ENCODE results near the gene ANKRD12. TPM values are rescaled to one million over a fixed set of nuclear protein-coding genes. Genes with fewer than 3 reads are reported as not detected.

The ANKRD12 gene
- total RNA-seq, 1 donor from 2014 or later, result 53.3 TPM

DNA sequence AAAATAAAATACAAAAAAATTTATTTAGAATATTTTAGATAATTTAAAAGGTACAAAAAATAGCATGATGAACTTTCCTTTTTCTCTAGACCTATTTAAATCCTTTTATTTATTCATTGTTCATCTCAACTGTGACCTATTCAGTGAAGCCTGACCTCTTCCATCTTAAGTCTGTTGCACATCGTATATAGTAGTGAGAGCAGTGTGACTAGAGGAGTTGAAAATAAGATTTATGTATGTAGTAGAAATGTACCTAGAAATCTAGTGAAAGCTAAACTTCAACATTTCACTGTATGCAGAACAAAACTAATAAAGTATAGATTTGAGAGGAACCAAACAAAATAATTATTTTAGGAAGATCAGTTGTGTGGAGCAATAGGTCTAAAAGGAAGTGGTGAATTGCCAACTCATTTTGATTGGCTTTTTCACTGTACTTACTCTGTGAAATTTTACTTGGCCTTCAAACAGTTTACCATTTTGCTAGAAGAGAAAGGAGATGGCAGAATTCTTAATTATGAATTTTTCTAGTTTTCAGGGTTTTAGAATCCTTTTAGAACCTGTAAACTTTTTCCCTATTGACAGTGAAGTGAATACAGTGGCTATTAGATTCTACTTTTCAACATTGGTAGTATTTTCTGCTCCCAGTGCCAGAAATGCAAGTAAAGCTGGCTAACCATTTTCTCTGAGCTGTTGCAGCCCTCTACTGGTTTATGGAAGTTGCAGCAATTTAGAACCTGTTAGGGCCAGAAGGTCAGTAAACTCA, 11.0 kb downstream of the ANKRD12 start:
- Mint-ChIP-seq H3K27me3 (no peaks in the 10 kb centered on the region), H3K27ac (peak overlapping the region; percentile 1), H3K4me1 (ENCODE audit: low read depth) (peaks cover 7% of the 10 kb centered on the region), H3K4me3 (ENCODE audit: low read depth) (no peak overlapping the region), H3K9me3 (ENCODE audit: low read depth) (no peaks in the 10 kb centered on the region), H3K36me3 (ENCODE audit: insufficient read depth) (no peaks in the 10 kb centered on the region)
- DNase-seq (ENCODE audit: low spot score, unreplicated experiment), result no peak
- peak; percentile 66 for TF ChIP-seq CTCF (IDR thresholded peaks at IDR 0.05; ENCODE audit: unreplicated experiment)

DNA sequence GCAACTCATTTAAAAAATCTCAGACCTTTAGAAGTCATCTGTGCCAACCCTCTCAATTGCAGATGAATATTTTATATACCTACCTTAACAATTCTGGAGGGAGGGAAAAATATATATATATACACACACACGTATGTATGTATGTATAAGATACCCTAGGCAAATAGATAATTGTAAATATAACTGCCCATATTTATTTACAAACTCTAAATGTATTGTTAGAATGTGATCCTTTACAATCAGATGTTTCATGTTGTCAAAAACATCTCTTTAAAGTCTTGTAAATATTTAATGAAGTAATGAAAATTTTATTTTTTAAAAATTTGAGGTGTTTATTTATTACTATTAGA, 11.6 kb downstream of the ANKRD12 start:
- Mint-ChIP-seq H3K27ac (no peak overlapping the region), H3K9me3 (ENCODE audit: low read depth) (no peaks in the 10 kb centered on the region), H3K27me3 (no peaks in the 10 kb centered on the region), H3K4me1 (ENCODE audit: low read depth) (peaks cover 9% of the 10 kb centered on the region), H3K36me3 (ENCODE audit: insufficient read depth) (no peaks in the 10 kb centered on the region), H3K4me3 (ENCODE audit: low read depth) (no peak overlapping the region)
- TF ChIP-seq CTCF (IDR thresholded peaks at IDR 0.05; ENCODE audit: unreplicated experiment), result no peak
- DNase-seq (ENCODE audit: low spot score, unreplicated experiment), result no peak

DNA sequence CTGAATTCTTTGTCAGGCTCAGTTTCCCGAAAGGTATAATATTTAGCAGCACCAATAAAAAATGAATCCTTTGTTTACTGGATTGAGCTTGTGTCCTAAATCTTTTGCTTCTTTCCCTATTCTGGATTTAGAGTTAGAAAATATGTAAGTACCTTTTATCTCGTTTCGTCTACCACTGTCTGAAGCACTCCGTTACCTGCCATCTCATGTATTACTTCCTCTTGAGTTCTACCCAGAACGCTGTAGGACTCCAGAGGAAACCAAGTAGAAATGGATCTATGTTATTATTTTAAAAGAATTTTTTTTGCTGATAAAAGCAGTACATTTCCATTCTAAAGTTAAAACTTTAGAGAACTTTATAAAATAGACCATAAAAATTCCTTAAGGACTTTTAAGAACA, 13.5 kb downstream of the ANKRD12 start:
- no peak overlapping the region for H3K4me3 Mint-ChIP-seq (ENCODE audit: low read depth)
- no peaks in the 10 kb centered on the region for H3K36me3 Mint-ChIP-seq (ENCODE audit: insufficient read depth)
- TF ChIP-seq CTCF (IDR thresholded peaks at IDR 0.05; ENCODE audit: unreplicated experiment), result no peak
- H3K9me3 Mint-ChIP-seq (ENCODE audit: low read depth), result no peaks in the 10 kb centered on the region
- no peaks in the 10 kb centered on the region for H3K27me3 Mint-ChIP-seq
- peaks cover 12% of the 10 kb centered on the region for H3K4me1 Mint-ChIP-seq (ENCODE audit: low read depth)
- H3K27ac Mint-ChIP-seq, result no peak overlapping the region
- no peak for DNase-seq (ENCODE audit: low spot score, unreplicated experiment)

GRCh38 chr18:9153256-9153655, 16.7 kb downstream of the ANKRD12 start:
- Mint-ChIP-seq H3K9me3 (ENCODE audit: low read depth) (no peaks in the 10 kb centered on the region), H3K4me1 (ENCODE audit: low read depth) (peaks cover 16% of the 10 kb centered on the region), H3K4me3 (ENCODE audit: low read depth) (no peak overlapping the region), H3K27me3 (no peaks in the 10 kb centered on the region), H3K27ac (no peak overlapping the region), H3K36me3 (ENCODE audit: insufficient read depth) (no peaks in the 10 kb centered on the region)
- no peak for DNase-seq (ENCODE audit: low spot score, unreplicated experiment)
- no peak for TF ChIP-seq CTCF (IDR thresholded peaks at IDR 0.05; ENCODE audit: unreplicated experiment)

- TF ChIP-seq CTCF (IDR thresholded peaks at IDR 0.05; ENCODE audit: unreplicated experiment), result no peak
- Mint-ChIP-seq H3K36me3 (ENCODE audit: insufficient read depth) (peaks cover 3% of the 10 kb centered on the region), H3K4me1 (ENCODE audit: low read depth) (peaks cover 18% of the 10 kb centered on the region), H3K4me3 (ENCODE audit: low read depth) (no peak overlapping the region), H3K9me3 (ENCODE audit: low read depth) (no peaks in the 10 kb centered on the region), H3K27ac (no peak overlapping the region), H3K27me3 (no peaks in the 10 kb centered on the region)
- no peak for DNase-seq (ENCODE audit: low spot score, unreplicated experiment)
Measured at GRCh38 chr18:9156604-9157249, 20.1 kb downstream of the ANKRD12 start.

Measured in progenitor cell of endocrine pancreas (in vitro differentiated cells).